K562 (cell line): Measurements from ENCODE around the gene SUMO3. TPM values are rescaled to one million over a fixed set of nuclear protein-coding genes. Genes with fewer than 3 reads are reported as not detected.
A peak's percentile ranks its signal among the peaks of the same experiment; 100 is the strongest.

Source experiments
- ATF1 ChIP-seq, 2 experiments: fragments of 450-650 bp in 1 of 2; IDR thresholded peaks; 2 replicates each; pipeline ENCODE4 v1.6.1; 2016; ENCODE audit warnings: missing compliant biosample characterization in 1 of 2, missing genetic modification characterization in 1 of 2
- BDP1 ChIP-seq: IDR thresholded peaks from 3 replicates; pipeline ENCODE4 v1.6.1; 2011; ENCODE audit not compliant: insufficient read length, insufficient read depth
- BMI1 ChIP-seq: fragments of 150-350 bp; IDR thresholded peaks from 2 replicates; pipeline ENCODE4 v1.6.1; 2014; ENCODE audit warnings: low read length
- BRD9 ChIP-seq: fragments of 450-650 bp; IDR thresholded peaks from 2 replicates; pipeline ENCODE4 v1.6.1; 2018; ENCODE audit warnings: low read depth; ENCODE audit not compliant: partially characterized antibody
- CHD1 ChIP-seq: fragments of 200-600 bp; sonication (generic); IDR thresholded peaks from one replicate; pipeline ENCODE4 v1.6.1; 2012; ENCODE audit warnings: mild to moderate bottlenecking, moderate library complexity, low read length, inconsistent platforms
- DMBX1 ChIP-seq: fragments of 250-450 bp; sonication (Bioruptor Pico); IDR thresholded peaks from 2 replicates; pipeline ENCODE4 v1.8.0; 2022; ENCODE audit warnings: inconsistent platforms, mild to moderate bottlenecking, moderate library complexity, borderline replicate concordance
- E2F3 ChIP-seq: fragments of 250-450 bp; sonication (Bioruptor Pico); IDR thresholded peaks from 2 replicates; pipeline ENCODE4 v1.4.0; 2020; ENCODE audit warnings: mild to moderate bottlenecking
- ELF1 ChIP-seq: fragments of 200-800 bp; sonication (Bioruptor generic); IDR thresholded peaks from 2 replicates; pipeline ENCODE4 v1.6.1; 2016; ENCODE audit warnings: missing genetic modification characterization, missing compliant biosample characterization
- FOS ChIP-seq: IDR thresholded peaks from 3 replicates; pipeline ENCODE4 v1.6.1; 2011; ENCODE audit not compliant: insufficient read length; ENCODE audit errors: extremely low read depth
- FOXJ2 ChIP-seq: fragments of 200-800 bp; sonication (Bioruptor generic); IDR thresholded peaks from 2 replicates; pipeline ENCODE4 v1.6.1; 2016; ENCODE audit warnings: missing genetic modification characterization, missing compliant biosample characterization
- GATAD2B ChIP-seq: fragments of 450-650 bp; IDR thresholded peaks from 2 replicates; pipeline ENCODE4 v1.6.1; 2017; ENCODE audit warnings: mild to moderate bottlenecking, borderline replicate concordance
- HNRNPH1 ChIP-seq: fragments of 200-400 bp; formaldehyde crosslinking; optimal IDR thresholded peaks from 2 replicates; pipeline ENCODE3; 2017; ENCODE audit warnings: low read depth, mild to moderate bottlenecking, low read length, moderate library complexity
- IFI16 ChIP-seq: fragments of 250-450 bp; sonication (Bioruptor Pico); IDR thresholded peaks from 2 replicates; pipeline ENCODE4 v2.1.2; 2022; ENCODE audit warnings: mild to moderate bottlenecking, inconsistent platforms
- KLF10 ChIP-seq: fragments of 250-450 bp; sonication (Bioruptor Pico); IDR thresholded peaks from 2 replicates; pipeline ENCODE4 v1.6.1; 2021; ENCODE audit warnings: matching md5 sums
- MEF2D ChIP-seq: conservative IDR thresholded peaks from 2 replicates; pipeline ENCODE4 v1.6.1; 2016; ENCODE audit warnings: low read depth, missing genetic modification characterization, missing compliant biosample characterization
- MXI1 ChIP-seq: IDR thresholded peaks from 2 replicates; pipeline ENCODE4 v1.6.1; 2011; ENCODE audit warnings: low read depth, mild to moderate bottlenecking, improper control_type of control experiment, low read length
- NEUROD1 ChIP-seq: fragments of 150-350 bp; IDR thresholded peaks from 2 replicates; pipeline ENCODE4 v1.6.1; 2014; ENCODE audit warnings: borderline replicate concordance, low read length, low read depth; ENCODE audit not compliant: partially characterized antibody
- SMAD3 ChIP-seq: fragments of 450-650 bp; formaldehyde crosslinking; conservative IDR thresholded peaks from 2 replicates; pipeline ENCODE4 v1.4.0; 2020; ENCODE audit warnings: mild to moderate bottlenecking
- SMAD4 ChIP-seq: fragments of 250-450 bp; sonication (Bioruptor Pico); conservative IDR thresholded peaks from 2 replicates; pipeline ENCODE4 v1.8.0; 2021; ENCODE audit warnings: inconsistent platforms, mild to moderate bottlenecking, moderate library complexity
- SMARCB1 ChIP-seq: IDR thresholded peaks from 2 replicates; pipeline ENCODE4 v1.6.1; 2011; ENCODE audit warnings: improper control_type of control experiment, low read depth; ENCODE audit not compliant: insufficient read length
- ZNF133 ChIP-seq: fragments of 250-450 bp; sonication (Bioruptor Pico); IDR thresholded peaks from 2 replicates; pipeline ENCODE4 v1.4.0; 2020; ENCODE audit warnings: mild to moderate bottlenecking
- ZNF668 ChIP-seq: fragments of 250-450 bp; sonication (Bioruptor Pico); IDR thresholded peaks from 2 replicates; pipeline ENCODE4 v1.8.0; 2022; ENCODE audit warnings: mild to moderate bottlenecking, inconsistent platforms
- polyA plus RNA-seq, 8 experiments: library from polyadenylated mRNA; depleted of rRNA in 4 of 8; stranded (reverse) in 5 of 8; unstranded in 3 of 8; fragments of >200 nt; fragmentation: Nextera tagmentation in 2 of 8; fragmentation: Illumina TruSeq in 1 of 8; extraction: Ambion mirVana in 2 of 8; extraction: Trizol in 1 of 8; gene quantifications; 2 replicates each; pipeline versions ENCODE4 v1.2.1 to v1.2.3, GENCODE V29; 2011 to 2014; ENCODE audit warnings: inconsistent platforms in 1 of 8, missing spikeins in 1 of 8
- total RNA-seq, 7 experiments: library from RNA; depleted of rRNA in 6 of 7; stranded (reverse); fragments of >200 nt in 6 of 7; fragmentation: Illumina TruSeq in 2 of 7; extraction: Trizol in 2 of 7; gene quantifications; 2 replicates each; pipeline versions ENCODE4 v1.2.1 to v1.2.3, GENCODE V29; 2011 to 2021; ENCODE audit warnings: low replicate concordance in 1 of 7
- TF ChIP-seq, protein P1 (sequence below): sonication (generic); formaldehyde crosslinking; IDR thresholded peaks from 2 replicates; pipeline ENCODE4 v1.4.0; 2020; ENCODE audit warnings: mild to moderate bottlenecking, missing genetic modification reagents
- TF ChIP-seq, protein P2 (sequence below): fragments of 450-650 bp; formaldehyde crosslinking; IDR thresholded peaks from 2 replicates; pipeline ENCODE4 v1.4.0; 2020; ENCODE audit warnings: mild to moderate bottlenecking, mixed read lengths

SUMO3 gene
- total and polyA plus RNA-seq, 9 of the 15 experiments (the other 6 are each of a cell fraction or from before 2014, with no cell fraction given) = 13.9 to 143 (median 113) TPM

DNA sequence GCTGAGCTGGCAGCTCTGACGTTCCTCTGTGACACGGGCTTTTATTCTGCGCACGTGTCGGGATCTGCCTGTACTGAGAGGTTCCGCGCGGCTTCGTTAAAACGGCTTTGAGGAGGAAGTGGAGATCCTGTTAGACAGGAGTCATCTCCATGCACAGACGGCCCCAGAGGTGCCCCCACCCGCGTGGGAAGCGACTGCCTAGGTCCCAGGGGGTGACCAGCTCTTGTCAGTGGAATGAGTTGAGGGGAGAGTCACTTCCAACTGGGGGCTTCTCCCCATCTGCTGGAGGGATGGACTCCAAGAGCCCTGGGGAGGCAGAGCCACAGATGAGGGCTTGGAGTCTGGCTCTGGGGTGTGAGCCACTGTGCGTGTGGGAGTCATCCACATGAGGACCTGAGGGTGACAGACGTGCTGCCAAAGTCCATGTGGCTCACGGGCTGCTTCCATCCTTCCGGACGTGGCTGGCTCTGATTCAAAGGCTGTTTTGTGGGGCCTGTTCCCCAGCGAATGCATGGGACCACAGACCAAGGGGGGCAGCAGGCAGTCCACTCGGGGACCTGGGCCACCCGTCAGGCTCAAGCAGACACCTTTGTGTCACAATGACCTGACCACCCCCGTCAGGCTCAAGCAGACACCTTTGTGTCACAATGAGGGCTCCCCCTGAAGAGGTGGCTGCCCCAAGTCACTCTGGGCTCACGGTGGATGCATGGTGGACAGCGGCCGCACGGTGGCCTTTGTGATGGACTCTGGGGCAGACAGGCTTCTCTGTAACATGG lies 28.8 kb upstream of the SUMO3 start (continued):
- TF ChIP-seq, protein P1, sequence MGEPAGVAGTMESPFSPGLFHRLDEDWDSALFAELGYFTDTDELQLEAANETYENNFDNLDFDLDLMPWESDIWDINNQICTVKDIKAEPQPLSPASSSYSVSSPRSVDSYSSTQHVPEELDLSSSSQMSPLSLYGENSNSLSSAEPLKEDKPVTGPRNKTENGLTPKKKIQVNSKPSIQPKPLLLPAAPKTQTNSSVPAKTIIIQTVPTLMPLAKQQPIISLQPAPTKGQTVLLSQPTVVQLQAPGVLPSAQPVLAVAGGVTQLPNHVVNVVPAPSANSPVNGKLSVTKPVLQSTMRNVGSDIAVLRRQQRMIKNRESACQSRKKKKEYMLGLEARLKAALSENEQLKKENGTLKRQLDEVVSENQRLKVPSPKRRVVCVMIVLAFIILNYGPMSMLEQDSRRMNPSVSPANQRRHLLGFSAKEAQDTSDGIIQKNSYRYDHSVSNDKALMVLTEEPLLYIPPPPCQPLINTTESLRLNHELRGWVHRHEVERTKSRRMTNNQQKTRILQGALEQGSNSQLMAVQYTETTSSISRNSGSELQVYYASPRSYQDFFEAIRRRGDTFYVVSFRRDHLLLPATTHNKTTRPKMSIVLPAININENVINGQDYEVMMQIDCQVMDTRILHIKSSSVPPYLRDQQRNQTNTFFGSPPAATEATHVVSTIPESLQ (CRISPR knock-in tag) = peak; percentile 34; the same call in 1 of the 2 replicates
- TF ChIP-seq FOS (no peak), BRD9 (no peak), BMI1 (no peak), ZNF668 (no peak), NEUROD1 (no peak), ATF1 (CRISPR knock-in tag; IDR thresholded peaks at IDR 0.05) (no peak), ATF1 (tag; IDR thresholded peaks at IDR 0.05) (peak; percentile 45; the same call in 1 of the 2 replicates), E2F3 (CRISPR knock-in tag) (0 out of 2 replicates have a peak, but pooled peaks have one; percentile 25), BDP1 (no peak), MEF2D (tag) (no peak), DMBX1 (CRISPR knock-in tag) (0 out of 2 replicates have a peak, but pooled peaks have one; percentile 39), ZNF133 (CRISPR knock-in tag) (no peak), FOXJ2 (tag) (no peak), GATAD2B (no peak), SMARCB1 (no peak), ELF1 (tag) (peak; percentile 33; the same call in 1 of the 2 replicates), SMAD4 (CRISPR knock-in tag) (no peak), CHD1 (no peak), SMAD3 (CRISPR knock-in tag) (no peak), HNRNPH1 (no peak), KLF10 (no peak), IFI16 (CRISPR knock-in tag) (no peak), MXI1 (no peak)
- TF ChIP-seq, protein P2, sequence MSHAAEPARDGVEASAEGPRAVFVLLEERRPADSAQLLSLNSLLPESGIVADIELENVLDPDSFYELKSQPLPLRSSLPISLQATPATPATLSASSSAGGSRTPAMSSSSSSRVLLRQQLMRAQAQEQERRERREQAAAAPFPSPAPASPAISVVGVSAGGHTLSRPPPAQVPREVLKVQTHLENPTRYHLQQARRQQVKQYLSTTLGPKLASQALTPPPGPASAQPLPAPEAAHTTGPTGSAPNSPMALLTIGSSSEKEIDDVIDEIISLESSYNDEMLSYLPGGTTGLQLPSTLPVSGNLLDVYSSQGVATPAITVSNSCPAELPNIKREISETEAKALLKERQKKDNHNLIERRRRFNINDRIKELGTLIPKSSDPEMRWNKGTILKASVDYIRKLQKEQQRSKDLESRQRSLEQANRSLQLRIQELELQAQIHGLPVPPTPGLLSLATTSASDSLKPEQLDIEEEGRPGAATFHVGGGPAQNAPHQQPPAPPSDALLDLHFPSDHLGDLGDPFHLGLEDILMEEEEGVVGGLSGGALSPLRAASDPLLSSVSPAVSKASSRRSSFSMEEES = no peak
